ENCODE results near the gene LRP1B.
A peak's percentile ranks its signal among the peaks of the same experiment; 100 is the strongest.
"Not testable (repeated sequence)": the region's sequence is repeated elsewhere in the genome, so short reads cannot be mapped to it uniquely, and the experiment has no call there.

LRP1B gene

GRCh38 chr2:142104134-142104758 lies 26.6 kb downstream of the LRP1B start:
- no peak for DNase-seq

- peak in 2 of 58 donors; percentile 2 to 31 for DNase-seq
Observed at GRCh38 chr2:142100970-142101369, 29.8 kb downstream of the LRP1B start.

GRCh38 chr2:142100139-142100873 lies 30.5 kb downstream of the LRP1B start:
- DNase-seq: no peak

GRCh38 chr2:142097711-142098110 lies 33.1 kb downstream of the LRP1B start:
- no peak for DNase-seq

GRCh38 chr2:142095647-142096046 lies 35.2 kb downstream of the LRP1B start:
- no peak for DNase-seq

- DNase-seq: no peak
Observed at GRCh38 chr2:142094233-142094632, 36.6 kb downstream of the LRP1B start.

GRCh38 chr2:142088058-142088568 lies 42.7 kb downstream of the LRP1B start:
- DNase-seq: no peak

GRCh38 chr2:142087585-142087984 lies 43.2 kb downstream of the LRP1B start:
- not testable (repeated sequence) for DNase-seq

GRCh38 chr2:142082368-142082767 lies 48.4 kb downstream of the LRP1B start:
- DNase-seq: no peak

GRCh38 chr2:142076317-142076716 lies 54.5 kb downstream of the LRP1B start:
- DNase-seq: no peak

GRCh38 chr2:142075826-142076225 lies 55.0 kb downstream of the LRP1B start:
- no peak for DNase-seq

GRCh38 chr2:142069251-142069888 lies 61.4 kb downstream of the LRP1B start:
- DNase-seq: no peak

GRCh38 chr2:142065700-142066099 lies 65.1 kb downstream of the LRP1B start:
- DNase-seq: no peak

GRCh38 chr2:142065156-142065555 lies 65.7 kb downstream of the LRP1B start:
- no peak for DNase-seq

GRCh38 chr2:142061733-142062132 lies 69.1 kb downstream of the LRP1B start:
- DNase-seq: no peak

GRCh38 chr2:142058149-142058548 lies 72.7 kb downstream of the LRP1B start:
- no peak for DNase-seq

GRCh38 chr2:142056784-142057183 lies 74.0 kb downstream of the LRP1B start:
- DNase-seq: no peak

GRCh38 chr2:142052220-142052863 lies 78.5 kb downstream of the LRP1B start:
- DNase-seq: no peak

GRCh38 chr2:142048581-142048980 lies 82.2 kb downstream of the LRP1B start:
- no peak for DNase-seq

- no peak for DNase-seq
Observed at GRCh38 chr2:142045641-142046040, 85.2 kb downstream of the LRP1B start.

- DNase-seq: no peak
Observed at GRCh38 chr2:142044197-142044596, 86.6 kb downstream of the LRP1B start.

Data from anterior cingulate cortex (tissue), 58 donors.